Measurements from ENCODE around the gene SOD1.
"Not testable (repeated sequence)": the region's sequence is repeated elsewhere in the genome, so short reads cannot be mapped to it uniquely, and the experiment has no call there.

Gene SOD1

GRCh38 chr21:31654821-31655580, 4.5 kb upstream of the SOD1 start:
- H3K18ac ChIP-seq (ENCODE audit: low read length); H3K4ac ChIP-seq (ENCODE audit: low read length); H2BK120ac ChIP-seq (ENCODE audit: low read depth, low read length); H3K9me3 ChIP-seq (replicated peaks in 1 of 2; ENCODE audit: control insufficient read depth in 2 of 2, insufficient read depth in 1 of 2, low read depth in 1 of 2, low read length in 2 of 2); H3K4me3 ChIP-seq (ENCODE audit: low read length in 2 of 2); H3K9ac ChIP-seq (ENCODE audit: low read depth, low read length, poor library complexity); H2AFZ ChIP-seq (ENCODE audit: low read length); H3K4me2 ChIP-seq (ENCODE audit: insufficient read depth, low read length, poor library complexity, severe bottlenecking); H3K23ac ChIP-seq (ENCODE audit: low read depth, low read length, poor library complexity); H3K27ac ChIP-seq (replicated peaks; ENCODE audit: low read length); H2AK5ac ChIP-seq (ENCODE audit: low read depth, low read length); H4K91ac ChIP-seq (ENCODE audit: low read depth, low read length, poor library complexity); H3K36me3 ChIP-seq (replicated peaks in 1 of 2; ENCODE audit: control insufficient read depth in 2 of 2, insufficient read depth in 2 of 2, low read length in 2 of 2); H4K8ac ChIP-seq (ENCODE audit: low read depth, low read length); H2BK15ac ChIP-seq (ENCODE audit: low read length); H3K27me3 ChIP-seq (ENCODE audit: control insufficient read depth in 3 of 3, insufficient read depth in 3 of 3, low read depth in 1 of 3, low read length in 3 of 3); H3K4me1 ChIP-seq (ENCODE audit: control insufficient read depth in 2 of 2, insufficient read depth in 1 of 2, low read depth in 1 of 2, low read length in 2 of 2); DNase-seq (ENCODE audit: low spot score); H2BK5ac ChIP-seq (ENCODE audit: low read length); H3K79me1 ChIP-seq (ENCODE audit: low read depth, low read length); H2BK12ac ChIP-seq (ENCODE audit: low read length); H3K14ac ChIP-seq (ENCODE audit: low read length): not testable (repeated sequence)
- no CpG with 5 or more reads among the region's 21 CpGs for WGBS, 2 donors (ENCODE audit: extremely low coverage in 2 of 2, insufficient read length in 2 of 2, insufficient replicate concordance in 1 of 2)

DNA sequence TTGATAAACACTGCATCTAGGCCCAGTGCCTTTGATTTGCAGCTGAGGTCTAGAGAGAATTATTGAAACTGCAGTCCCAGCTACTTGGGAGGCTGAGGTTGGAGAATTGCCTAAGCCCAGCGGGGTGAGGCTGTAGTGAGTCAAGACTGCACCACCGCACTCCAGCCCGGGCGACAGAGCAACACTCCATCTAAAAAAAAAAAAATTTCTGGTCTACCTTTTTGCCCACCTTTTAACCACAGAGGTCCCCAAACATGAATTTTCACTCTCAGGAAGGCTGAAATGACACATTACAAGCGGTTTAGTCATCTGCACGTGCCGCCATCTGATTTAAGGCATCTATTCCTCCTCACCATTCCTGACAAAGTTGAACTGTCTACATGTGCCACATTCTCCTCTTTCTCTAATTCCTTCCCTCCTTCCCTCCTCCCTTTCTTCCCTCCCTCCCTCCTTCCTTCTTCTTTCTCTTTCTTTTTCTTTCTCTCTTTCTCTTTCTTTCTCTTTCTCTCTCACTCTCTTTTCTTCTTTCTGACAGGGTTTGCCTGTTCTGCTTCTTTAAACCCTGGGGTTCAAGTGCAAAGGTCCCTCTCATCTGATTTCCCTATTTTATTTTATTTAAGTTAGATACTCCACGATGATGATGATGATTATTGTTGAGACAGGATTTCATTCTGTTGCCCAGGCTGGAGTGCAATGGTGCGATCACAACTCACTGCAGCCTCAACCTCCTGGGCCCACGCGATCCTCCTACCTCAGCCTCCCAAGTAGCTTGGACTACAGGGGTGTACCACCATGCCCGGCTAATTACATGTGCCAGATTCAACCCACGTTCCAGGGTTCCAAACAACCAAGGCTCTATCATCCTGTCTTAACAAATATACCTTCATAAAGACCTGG, 3.0 kb upstream of the SOD1 start:
- no peak for DNase-seq (ENCODE audit: low spot score)
- H3K27me3 ChIP-seq (ENCODE audit: control insufficient read depth in 3 of 3, insufficient read depth in 3 of 3, low read depth in 1 of 3, low read length in 3 of 3) = no peaks in the 10 kb centered on the region
- H3K4me3 ChIP-seq (ENCODE audit: low read length in 2 of 2) = no peak overlapping the region
- H3K4me2 ChIP-seq (ENCODE audit: insufficient read depth, low read length, poor library complexity, severe bottlenecking) = no peak overlapping the region
- H3K18ac ChIP-seq (ENCODE audit: low read length) = no peak overlapping the region
- H4K91ac ChIP-seq (ENCODE audit: low read depth, low read length, poor library complexity) = no peak overlapping the region
- peaks cover 0 to under 1% of the 10 kb centered on the region in 2 donors for H3K36me3 ChIP-seq (replicated peaks in 1 of 2; ENCODE audit: control insufficient read depth in 2 of 2, insufficient read depth in 2 of 2, low read length in 2 of 2)
- no peak overlapping the region for H3K14ac ChIP-seq (ENCODE audit: low read length)
- no peaks in the 10 kb centered on the region for H3K9me3 ChIP-seq (replicated peaks in 1 of 2; ENCODE audit: control insufficient read depth in 2 of 2, insufficient read depth in 1 of 2, low read depth in 1 of 2, low read length in 2 of 2)
- peaks cover 3% of the 10 kb centered on the region for H3K79me1 ChIP-seq (ENCODE audit: low read depth, low read length)
- WGBS, 2 donors (ENCODE audit: extremely low coverage in 2 of 2, insufficient read length in 2 of 2, insufficient replicate concordance in 1 of 2) = no CpG with 5 or more reads among the region's 13 CpGs
- H2BK15ac ChIP-seq (ENCODE audit: low read length) = no peak overlapping the region
- H3K4ac ChIP-seq (ENCODE audit: low read length) = no peak overlapping the region
- H3K23ac ChIP-seq (ENCODE audit: low read depth, low read length, poor library complexity) = no peak overlapping the region
- H3K27ac ChIP-seq (replicated peaks; ENCODE audit: low read length) = no peak overlapping the region
- no peak overlapping the region for H3K9ac ChIP-seq (ENCODE audit: low read depth, low read length, poor library complexity)
- H2BK120ac ChIP-seq (ENCODE audit: low read depth, low read length) = no peak overlapping the region
- H2AFZ ChIP-seq (ENCODE audit: low read length) = no peak overlapping the region
- peaks cover 0 to 3% of the 10 kb centered on the region in 2 donors for H3K4me1 ChIP-seq (ENCODE audit: control insufficient read depth in 2 of 2, insufficient read depth in 1 of 2, low read depth in 1 of 2, low read length in 2 of 2)
- H2BK5ac ChIP-seq (ENCODE audit: low read length) = no peak overlapping the region
- no peak overlapping the region for H2AK5ac ChIP-seq (ENCODE audit: low read depth, low read length)
- no peak overlapping the region for H4K8ac ChIP-seq (ENCODE audit: low read depth, low read length)
- no peak overlapping the region for H2BK12ac ChIP-seq (ENCODE audit: low read length)

- Histone ChIP-seq H3K27ac (replicated peaks; ENCODE audit: low read length) (no peak overlapping the region), H4K8ac (ENCODE audit: low read depth, low read length) (no peak overlapping the region), H3K4me2 (ENCODE audit: insufficient read depth, low read length, poor library complexity, severe bottlenecking) (no peak overlapping the region), H2BK15ac (ENCODE audit: low read length) (no peak overlapping the region), H3K79me1 (ENCODE audit: low read depth, low read length) (peaks cover 3% of the 10 kb centered on the region), H3K14ac (ENCODE audit: low read length) (no peak overlapping the region), H2AK5ac (ENCODE audit: low read depth, low read length) (no peak overlapping the region), H3K4ac (ENCODE audit: low read length) (no peak overlapping the region), H2BK12ac (ENCODE audit: low read length) (no peak overlapping the region), H3K9ac (ENCODE audit: low read depth, low read length, poor library complexity) (no peak overlapping the region), H2BK5ac (ENCODE audit: low read length) (no peak overlapping the region), H3K18ac (ENCODE audit: low read length) (no peak overlapping the region), H3K4me1 (ENCODE audit: control insufficient read depth in 2 of 2, insufficient read depth in 1 of 2, low read depth in 1 of 2, low read length in 2 of 2) (peaks cover 0 to 3% of the 10 kb centered on the region in 2 donors), H3K23ac (ENCODE audit: low read depth, low read length, poor library complexity) (no peak overlapping the region), H3K27me3 (ENCODE audit: control insufficient read depth in 3 of 3, insufficient read depth in 3 of 3, low read depth in 1 of 3, low read length in 3 of 3) (no peaks in the 10 kb centered on the region), H4K91ac (ENCODE audit: low read depth, low read length, poor library complexity) (no peak overlapping the region), H2AFZ (ENCODE audit: low read length) (no peak overlapping the region), H2BK120ac (ENCODE audit: low read depth, low read length) (no peak overlapping the region), H3K4me3 (ENCODE audit: low read length in 2 of 2) (no peak overlapping the region), H3K36me3 (replicated peaks in 1 of 2; ENCODE audit: control insufficient read depth in 2 of 2, insufficient read depth in 2 of 2, low read length in 2 of 2) (peaks cover 4 to 11% of the 10 kb centered on the region in 2 donors), H3K9me3 (replicated peaks in 1 of 2; ENCODE audit: control insufficient read depth in 2 of 2, insufficient read depth in 1 of 2, low read depth in 1 of 2, low read length in 2 of 2) (peaks cover 0 to 8% of the 10 kb centered on the region in 2 donors)
- no peak for DNase-seq (ENCODE audit: low spot score)
- 100% methylated on average over 1 of the region's 9 CpGs; no CpG with 5 or more reads in 1 of the 2 donors for WGBS, 2 donors (ENCODE audit: extremely low coverage in 2 of 2, insufficient read length in 2 of 2, insufficient replicate concordance in 1 of 2)
These were observed 1.4 kb upstream of the SOD1 start for GRCh38 chr21:31658053-31658452.

- no peak overlapping the region for H3K9ac ChIP-seq (ENCODE audit: low read depth, low read length, poor library complexity)
- H3K79me1 ChIP-seq (ENCODE audit: low read depth, low read length) = peaks cover 3% of the 10 kb centered on the region
- H3K27me3 ChIP-seq (ENCODE audit: control insufficient read depth in 3 of 3, insufficient read depth in 3 of 3, low read depth in 1 of 3, low read length in 3 of 3) = no peaks in the 10 kb centered on the region
- H2BK12ac ChIP-seq (ENCODE audit: low read length) = no peak overlapping the region
- H3K4me1 ChIP-seq (ENCODE audit: control insufficient read depth in 2 of 2, insufficient read depth in 1 of 2, low read depth in 1 of 2, low read length in 2 of 2) = peaks cover 0 to 3% of the 10 kb centered on the region in 2 donors
- peaks cover 0 to 8% of the 10 kb centered on the region in 2 donors for H3K9me3 ChIP-seq (replicated peaks in 1 of 2; ENCODE audit: control insufficient read depth in 2 of 2, insufficient read depth in 1 of 2, low read depth in 1 of 2, low read length in 2 of 2)
- no peak overlapping the region for H2BK15ac ChIP-seq (ENCODE audit: low read length)
- no peak overlapping the region for H2AK5ac ChIP-seq (ENCODE audit: low read depth, low read length)
- no peak overlapping the region for H3K27ac ChIP-seq (replicated peaks; ENCODE audit: low read length)
- no peak overlapping the region for H3K4ac ChIP-seq (ENCODE audit: low read length)
- DNase-seq (ENCODE audit: low spot score) = no peak
- H2BK5ac ChIP-seq (ENCODE audit: low read length) = no peak overlapping the region
- peak overlapping the region; percentile 69 to 97 for H3K4me3 ChIP-seq (ENCODE audit: low read length in 2 of 2)
- no peak overlapping the region for H4K91ac ChIP-seq (ENCODE audit: low read depth, low read length, poor library complexity)
- H3K4me2 ChIP-seq (ENCODE audit: insufficient read depth, low read length, poor library complexity, severe bottlenecking) = peak overlapping the region; percentile 62
- H3K14ac ChIP-seq (ENCODE audit: low read length) = no peak overlapping the region
- H2BK120ac ChIP-seq (ENCODE audit: low read depth, low read length) = no peak overlapping the region
- WGBS, 2 donors (ENCODE audit: extremely low coverage in 2 of 2, insufficient read length in 2 of 2, insufficient replicate concordance in 1 of 2) = no CpG with 5 or more reads among the region's 18 CpGs
- H3K18ac ChIP-seq (ENCODE audit: low read length) = no peak overlapping the region
- H3K36me3 ChIP-seq (replicated peaks in 1 of 2; ENCODE audit: control insufficient read depth in 2 of 2, insufficient read depth in 2 of 2, low read length in 2 of 2) = peaks cover 6 to 23% of the 10 kb centered on the region in 2 donors
- peak overlapping the region; percentile 89 for H2AFZ ChIP-seq (ENCODE audit: low read length)
- H4K8ac ChIP-seq (ENCODE audit: low read depth, low read length) = no peak overlapping the region
- H3K23ac ChIP-seq (ENCODE audit: low read depth, low read length, poor library complexity) = peak overlapping the region; percentile 100
These were observed 282 bp upstream of the SOD1 start for GRCh38 chr21:31659286-31659535.
